SK-N-SH (cell line): ENCODE measurements around the gene LECT2. TPM values are rescaled to one million over a fixed set of nuclear protein-coding genes. Genes with fewer than 3 reads are reported as not detected.

Experiments
- CTCF ChIA-PET: fragments of 300-600, 350-600 bp; formaldehyde crosslinking; extraction: SDS; loops from one replicate; lab custom pipeline; 2021; lab: Yijun Ruan, JAX
- POLR2A ChIA-PET: fragments of 350-600 bp; sonication (Branson Sonifier 250); formaldehyde crosslinking; extraction: SDS; loops from one replicate; lab custom pipeline; 2020; ENCODE audit warnings: antibody characterized with exemption, inconsistent platforms; lab: Yijun Ruan, JAX
- DNase-seq: peaks from one replicate; pipeline ENCODE4 v3.0.0; 2012
- H2AFZ ChIP-seq: fragments of 200-600 bp; sonication (generic); 2 replicates; pipeline ENCODE4 v1.8.1; 2016; ENCODE audit warnings: antibody characterized with exemption, mild to moderate bottlenecking, low read depth
- H3F3A ChIP-seq: fragments of 200-600 bp; sonication (generic); replicated peaks from 2 replicates; pipeline ENCODE3; 2016; ENCODE audit warnings: antibody characterized with exemption, mild to moderate bottlenecking; ENCODE audit not compliant: insufficient read depth
- H3K27ac ChIP-seq, 2 experiments: fragments of 200-500 bp in 1 of 2; fragments of 200-600 bp in 1 of 2; sonication (Bioruptor generic) in 1 of 2; sonication (generic), shearing (Covaris generic) in 1 of 2; 2 replicates each; pipeline versions ENCODE4 v1.5.1 to v1.6.1; 2014 to 2016; ENCODE audit warnings: low read depth in 2 of 2, inconsistent platforms in 1 of 2, low read length in 1 of 2, mild to moderate bottlenecking in 1 of 2, mixed read lengths in 1 of 2
- H3K27me3 ChIP-seq: fragments of 200-600 bp; sonication (generic), shearing (Covaris generic); 2 replicates; pipeline ENCODE4 v1.6.1; 2016; ENCODE audit warnings: mixed run types; ENCODE audit not compliant: insufficient read depth
- H3K36me3 ChIP-seq, 2 experiments: fragments of 200-500 bp in 1 of 2; fragments of 200-600 bp in 1 of 2; sonication (Bioruptor generic) in 1 of 2; sonication (generic) in 1 of 2; replicated peaks in 1 of 2; 2 replicates each; pipeline versions ENCODE3 to v1.5.1; 2014 to 2016; ENCODE audit warnings: low read length in 1 of 2, mild to moderate bottlenecking in 1 of 2; ENCODE audit not compliant: insufficient read depth in 2 of 2, control insufficient read depth in 1 of 2
- H3K4me1 ChIP-seq, 2 experiments: fragments of 200-500 bp in 1 of 2; fragments of 200-600 bp in 1 of 2; sonication (Bioruptor generic) in 1 of 2; sonication (generic), shearing (Covaris generic) in 1 of 2; 2 replicates each; pipeline versions ENCODE4 v1.5.1 to v1.6.1; 2014 to 2016; ENCODE audit warnings: low read depth in 1 of 2, low read length in 1 of 2, mixed run types in 1 of 2; ENCODE audit not compliant: insufficient read depth in 2 of 2, control insufficient read depth in 1 of 2
- H3K4me2 ChIP-seq: fragments of 200-600 bp; sonication (generic), shearing (Covaris generic); 2 replicates; pipeline ENCODE4 v1.6.1; 2017; ENCODE audit warnings: mixed run types
- H3K4me3 ChIP-seq, 2 experiments: fragments of 200-500 bp in 1 of 2; fragments of 200-600 bp in 1 of 2; sonication (Bioruptor generic) in 1 of 2; sonication (generic), shearing (Covaris generic) in 1 of 2; 2 replicates each; pipeline versions ENCODE4 v1.5.1 to v1.8.1; 2014 to 2016; ENCODE audit warnings: low read depth in 2 of 2, inconsistent platforms in 1 of 2, low read length in 1 of 2, mild to moderate bottlenecking in 1 of 2, mixed read lengths in 1 of 2, moderate library complexity in 1 of 2
- H3K79me2 ChIP-seq: fragments of 200-600 bp; sonication (generic); 2 replicates; pipeline ENCODE4 v1.8.1; 2017; ENCODE audit warnings: mild to moderate bottlenecking; ENCODE audit not compliant: insufficient read depth
- H3K9ac ChIP-seq: fragments of 200-600 bp; sonication (generic); 2 replicates; pipeline ENCODE4 v1.6.1; 2017; ENCODE audit warnings: mixed run types
- H3K9me2 ChIP-seq: fragments of 200-600 bp; sonication (generic); 2 replicates; pipeline ENCODE4 v1.6.1; 2017; ENCODE audit warnings: mixed run types
- H3K9me3 ChIP-seq: fragments of 200-600 bp; sonication (generic); 2 replicates; pipeline ENCODE4 v1.6.1; 2017; ENCODE audit warnings: mixed run types, mild to moderate bottlenecking, moderate library complexity
- H4K20me1 ChIP-seq: fragments of 200-600 bp; sonication (generic); 2 replicates; pipeline ENCODE4 v1.6.1; 2017; ENCODE audit warnings: mild to moderate bottlenecking, mixed run types; ENCODE audit not compliant: insufficient read depth
- CHD2 ChIP-seq: fragments of 150-350 bp; IDR thresholded peaks from 2 replicates; pipeline ENCODE4 v1.6.1; 2018; ENCODE audit warnings: low read length; ENCODE audit not compliant: partially characterized antibody
- EZH2phosphoT487 ChIP-seq: fragments of 200-600 bp; sonication (generic); IDR thresholded peaks from 2 replicates; pipeline ENCODE4 v1.6.1; 2017; ENCODE audit warnings: low read depth, mixed run types, mild to moderate bottlenecking, antibody characterized with exemption, moderate library complexity, borderline replicate concordance
- FOXJ3 ChIP-seq: sonication (generic); formaldehyde crosslinking; IDR thresholded peaks from 2 replicates; pipeline ENCODE4 v1.5.1; 2020; ENCODE audit warnings: mild to moderate bottlenecking, missing genetic modification reagents
- FOXM1 ChIP-seq: IDR thresholded peaks from 2 replicates; pipeline ENCODE4 v1.4.0; 2012; ENCODE audit warnings: low read depth, mild to moderate bottlenecking
- JUND ChIP-seq: IDR thresholded peaks from 2 replicates; pipeline ENCODE4 v1.4.0; 2012
- MAX ChIP-seq: IDR thresholded peaks from 2 replicates; pipeline ENCODE4 v1.4.0; 2012; ENCODE audit warnings: low read depth
- MEF2A ChIP-seq: IDR thresholded peaks from 2 replicates; pipeline ENCODE4 v1.4.0; 2012; ENCODE audit warnings: low read depth, borderline replicate concordance
- NFIC ChIP-seq: IDR thresholded peaks from 2 replicates; pipeline ENCODE4 v1.4.0; 2012; ENCODE audit warnings: borderline replicate concordance
- RCOR1 ChIP-seq: fragments of 150-350 bp; IDR thresholded peaks from 2 replicates; pipeline ENCODE4 v1.6.1; 2017; ENCODE audit warnings: antibody characterized with exemption, low read length
- REST ChIP-seq: IDR thresholded peaks from 2 replicates; pipeline ENCODE4 v1.6.1; 2012; ENCODE audit warnings: mild to moderate bottlenecking, low read depth, low read length, moderate library complexity
- RXRA ChIP-seq: IDR thresholded peaks from 2 replicates; pipeline ENCODE4 v1.4.0; 2012; ENCODE audit warnings: low read depth, mild to moderate bottlenecking, borderline replicate concordance
- SMC3 ChIP-seq: IDR thresholded peaks from 2 replicates; pipeline ENCODE4 v1.6.1; 2012; ENCODE audit warnings: low read depth, low read length, improper control_type of control experiment
- TCF12 ChIP-seq: IDR thresholded peaks from 2 replicates; pipeline ENCODE4 v1.4.0; 2012
- TEAD4 ChIP-seq: IDR thresholded peaks from 2 replicates; pipeline ENCODE4 v1.4.0; 2012; ENCODE audit warnings: mild to moderate bottlenecking, borderline replicate concordance; ENCODE audit not compliant: insufficient read depth
- USF1 ChIP-seq: IDR thresholded peaks from 2 replicates; pipeline ENCODE4 v1.4.0; 2012; ENCODE audit warnings: low read depth, borderline replicate concordance
- WGBS: methylation state at CpG from one replicate; pipeline ENCODE4 v1.1.6; 2017; ENCODE audit warnings: low lambda C conversion rate; 5-methylcytosine and 5-hydroxymethylcytosine counted together
- polyA plus RNA-seq, 3 experiments: library from polyadenylated mRNA; depleted of rRNA; stranded (reverse); fragments of >200 nt; gene quantifications; 2 replicates each; pipeline ENCODE4 v1.2.3, GENCODE V29; 2012
- TF ChIP-seq, protein P1 (sequence below): fragments of 150-350 bp; IDR thresholded peaks from 2 replicates; pipeline ENCODE4 v1.6.1; 2017; ENCODE audit warnings: antibody characterized with exemption, low read length, low read depth, borderline replicate concordance
- TF ChIP-seq, protein P2 (sequence below): fragments of 150-350 bp; IDR thresholded peaks from 2 replicates; pipeline ENCODE4 v1.6.1; 2016; ENCODE audit warnings: mild to moderate bottlenecking, low read depth, low read length

LECT2 gene
- polyA plus RNA-seq, 1 of the 3 experiments (the other 2 are of a cell fraction) = 0.18 TPM

DNA sequence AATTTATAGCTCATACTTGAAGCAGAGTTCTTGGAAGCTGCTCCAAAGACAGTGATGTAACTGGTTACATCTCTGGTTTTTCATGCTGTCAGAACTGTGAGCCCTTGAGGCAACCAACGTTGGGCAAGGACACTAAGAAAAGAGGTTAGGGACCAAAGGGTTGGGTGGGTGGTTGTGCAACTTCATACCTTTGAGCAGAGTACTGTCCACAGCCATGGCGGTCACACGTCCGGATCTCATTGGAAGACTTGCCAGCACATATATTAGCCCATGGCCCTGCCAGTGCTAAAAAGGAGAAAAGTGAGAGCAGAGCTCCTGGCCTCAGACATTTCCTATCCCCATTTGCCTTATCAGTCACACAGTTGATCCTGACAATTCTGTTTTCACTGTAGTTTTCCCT, 2.1 kb downstream of the LECT2 start:
- no peak overlapping the region for H3K4me2 ChIP-seq
- no peaks in the 10 kb centered on the region for H3K9me2 ChIP-seq
- TF ChIP-seq MEF2A (no peak), TCF12 (no peak), SMC3 (no peak), NFIC (no peak)
- no peak for DNase-seq
- H4K20me1 ChIP-seq = no peaks in the 10 kb centered on the region
- H3K27me3 ChIP-seq = no peaks in the 10 kb centered on the region
- H3K36me3 ChIP-seq = peaks cover 5 to 6% of the 10 kb centered on the region in 2 experiments
- no peak overlapping the region for H3K4me3 ChIP-seq
- H3K4me1 ChIP-seq = no peaks in the 10 kb centered on the region
- H3K27ac ChIP-seq = no peak overlapping the region
- ChIA-PET CTCF (interaction anchor here (5.0 kb wide), 1 partner anchor 130 kb away, joined by 28 read pairs; no protein-coding TSS in a partner anchor), POLR2A (no interaction called here)
- H3K9me3 ChIP-seq = peaks cover 4% of the 10 kb centered on the region; the same call in 1 of the 2 replicates
- H2AFZ ChIP-seq = no peak overlapping the region
- peaks cover 22% of the 10 kb centered on the region for H3F3A ChIP-seq
- WGBS = 88% methylated on average over 4 of the region's 4 CpGs
- no peaks in the 10 kb centered on the region for H3K79me2 ChIP-seq
- H3K9ac ChIP-seq = no peak overlapping the region

DNA sequence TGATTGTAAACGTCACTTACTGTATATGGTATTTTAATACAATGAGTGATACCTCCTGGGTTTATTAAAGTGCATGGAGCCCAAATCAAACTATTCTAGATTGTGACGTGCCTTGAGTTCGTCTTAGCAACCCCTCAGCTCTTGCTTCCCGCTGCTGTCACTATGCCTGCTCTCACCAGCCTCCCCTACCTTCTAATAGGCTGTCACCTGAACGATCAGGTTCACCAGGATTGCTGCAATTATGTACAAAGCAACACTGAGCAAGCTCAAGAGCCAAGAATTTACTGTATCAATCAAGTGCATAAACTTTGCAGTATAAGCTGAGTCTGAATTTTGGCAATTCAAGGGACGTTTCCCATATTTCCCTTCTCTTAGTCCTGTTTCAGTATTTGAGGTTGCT, 3.0 kb downstream of the LECT2 start:
- no peak for DNase-seq
- Histone ChIP-seq H3K4me3 (no peak overlapping the region), H3K4me1 (no peaks in the 10 kb centered on the region), H3K9me2 (no peaks in the 10 kb centered on the region), H3K79me2 (no peaks in the 10 kb centered on the region), H3K9ac (no peak overlapping the region), H3K27me3 (no peaks in the 10 kb centered on the region), H3K27ac (no peak overlapping the region), H3K36me3 (peaks cover 10 to 14% of the 10 kb centered on the region in 2 experiments), H3F3A (peaks cover 24% of the 10 kb centered on the region), H3K9me3 (peaks cover 4% of the 10 kb centered on the region; the same call in 1 of the 2 replicates), H3K4me2 (no peak overlapping the region), H2AFZ (no peak overlapping the region), H4K20me1 (no peaks in the 10 kb centered on the region)
- no peak for TF ChIP-seq USF1
- TF ChIP-seq, protein P1, sequence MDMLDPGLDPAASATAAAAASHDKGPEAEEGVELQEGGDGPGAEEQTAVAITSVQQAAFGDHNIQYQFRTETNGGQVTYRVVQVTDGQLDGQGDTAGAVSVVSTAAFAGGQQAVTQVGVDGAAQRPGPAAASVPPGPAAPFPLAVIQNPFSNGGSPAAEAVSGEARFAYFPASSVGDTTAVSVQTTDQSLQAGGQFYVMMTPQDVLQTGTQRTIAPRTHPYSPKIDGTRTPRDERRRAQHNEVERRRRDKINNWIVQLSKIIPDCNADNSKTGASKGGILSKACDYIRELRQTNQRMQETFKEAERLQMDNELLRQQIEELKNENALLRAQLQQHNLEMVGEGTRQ = no peak
- TF ChIP-seq FOXJ3 (CRISPR knock-in tag) = no peak
- TF ChIP-seq FOXM1 = no peak
- TF ChIP-seq EZH2phosphoT487 = no peak
- no peak for TF ChIP-seq SMC3
- TF ChIP-seq RCOR1 = no peak
- TF ChIP-seq, protein P2, sequence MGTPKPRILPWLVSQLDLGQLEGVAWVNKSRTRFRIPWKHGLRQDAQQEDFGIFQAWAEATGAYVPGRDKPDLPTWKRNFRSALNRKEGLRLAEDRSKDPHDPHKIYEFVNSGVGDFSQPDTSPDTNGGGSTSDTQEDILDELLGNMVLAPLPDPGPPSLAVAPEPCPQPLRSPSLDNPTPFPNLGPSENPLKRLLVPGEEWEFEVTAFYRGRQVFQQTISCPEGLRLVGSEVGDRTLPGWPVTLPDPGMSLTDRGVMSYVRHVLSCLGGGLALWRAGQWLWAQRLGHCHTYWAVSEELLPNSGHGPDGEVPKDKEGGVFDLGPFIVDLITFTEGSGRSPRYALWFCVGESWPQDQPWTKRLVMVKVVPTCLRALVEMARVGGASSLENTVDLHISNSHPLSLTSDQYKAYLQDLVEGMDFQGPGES = no peak
- TF ChIP-seq JUND = no peak
- TF ChIP-seq CHD2 = no peak
- TF ChIP-seq TEAD4 = no peak
- TF ChIP-seq RXRA = no peak
- no peak for TF ChIP-seq REST
- no peak for TF ChIP-seq MAX
- ChIA-PET CTCF (interaction anchor here (1.3 to 5.0 kb wide), 4 partner anchors 10 to 260 kb away, joined by 4 to 28 read pairs (median 4); no protein-coding TSS in a partner anchor), POLR2A (no interaction called here)
- 89% methylated on average over 6 of the region's 6 CpGs for WGBS
